ENCODE results near the gene OLFM4.

The OLFM4 gene

DNA sequence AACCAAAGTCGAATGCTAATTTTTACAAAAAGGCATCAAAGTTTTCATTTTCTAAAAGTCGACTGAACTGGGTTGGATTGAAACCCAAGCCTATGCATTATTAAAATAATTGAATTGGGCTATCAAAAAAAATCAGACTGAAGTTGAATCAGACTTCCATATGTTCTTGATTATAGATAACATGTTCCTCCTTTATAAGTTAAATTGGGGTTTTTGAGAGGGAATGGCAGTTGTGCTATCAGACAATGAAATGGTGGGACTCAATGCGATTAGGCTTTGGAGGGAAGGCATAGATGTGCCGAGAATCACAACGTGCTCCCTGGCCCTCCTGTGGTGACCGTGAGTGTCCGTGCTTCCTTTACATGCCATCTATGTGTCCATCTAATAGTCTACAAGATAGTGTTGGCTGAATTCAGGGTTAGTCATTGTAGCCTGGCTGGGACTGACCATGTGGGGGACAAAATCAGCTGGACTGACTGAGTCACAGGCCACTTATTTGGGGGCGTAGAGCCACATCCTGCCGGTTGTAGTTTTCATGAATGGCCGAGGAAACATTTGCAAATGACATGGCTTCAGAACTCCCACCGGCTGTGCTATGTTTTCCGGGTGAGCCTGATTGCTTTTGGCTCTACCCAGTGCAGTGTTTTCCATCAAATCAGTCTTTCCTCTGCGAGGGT is 37.1 kb upstream of the OLFM4 start:
- DNase-seq (ENCODE audit: extremely low read depth, insufficient read length), result no peak
- no peak for TF ChIP-seq CTCF (IDR thresholded peaks at IDR 0.05; ENCODE audit: insufficient read depth, low read length, poor library complexity, severe bottlenecking)
- no peak overlapping the region for H3K4me3 ChIP-seq (replicated peaks; ENCODE audit: low read depth, low read length)
- no peaks in the 10 kb centered on the region for H3K36me3 ChIP-seq (ENCODE audit: control insufficient read depth, insufficient read depth, low read length)
- peaks cover 1% of the 10 kb centered on the region; the same call in 1 of the 2 replicates for H3K27me3 ChIP-seq (replicated peaks; ENCODE audit: control insufficient read depth, insufficient read depth, low read length)

GRCh38 chr13:52992110-52992509 is 36.5 kb upstream of the OLFM4 start:
- no peak for TF ChIP-seq CTCF (IDR thresholded peaks at IDR 0.05; ENCODE audit: insufficient read depth, low read length, poor library complexity, severe bottlenecking)
- Histone ChIP-seq H3K36me3 (ENCODE audit: control insufficient read depth, insufficient read depth, low read length) (no peaks in the 10 kb centered on the region), H3K27me3 (replicated peaks; ENCODE audit: control insufficient read depth, insufficient read depth, low read length) (peaks cover 1% of the 10 kb centered on the region; the same call in 1 of the 2 replicates), H3K4me3 (replicated peaks; ENCODE audit: low read depth, low read length) (no peak overlapping the region)
- no peak for DNase-seq (ENCODE audit: extremely low read depth, insufficient read length)

GRCh38 chr13:52994051-52994450 is 34.6 kb upstream of the OLFM4 start:
- TF ChIP-seq CTCF (IDR thresholded peaks at IDR 0.05; ENCODE audit: insufficient read depth, low read length, poor library complexity, severe bottlenecking), result no peak
- DNase-seq (ENCODE audit: extremely low read depth, insufficient read length), result no peak
- no peaks in the 10 kb centered on the region for H3K36me3 ChIP-seq (ENCODE audit: control insufficient read depth, insufficient read depth, low read length)
- H3K27me3 ChIP-seq (replicated peaks; ENCODE audit: control insufficient read depth, insufficient read depth, low read length), result peaks cover 1% of the 10 kb centered on the region; the same call in 1 of the 2 replicates
- no peak overlapping the region for H3K4me3 ChIP-seq (replicated peaks; ENCODE audit: low read depth, low read length)

DNA sequence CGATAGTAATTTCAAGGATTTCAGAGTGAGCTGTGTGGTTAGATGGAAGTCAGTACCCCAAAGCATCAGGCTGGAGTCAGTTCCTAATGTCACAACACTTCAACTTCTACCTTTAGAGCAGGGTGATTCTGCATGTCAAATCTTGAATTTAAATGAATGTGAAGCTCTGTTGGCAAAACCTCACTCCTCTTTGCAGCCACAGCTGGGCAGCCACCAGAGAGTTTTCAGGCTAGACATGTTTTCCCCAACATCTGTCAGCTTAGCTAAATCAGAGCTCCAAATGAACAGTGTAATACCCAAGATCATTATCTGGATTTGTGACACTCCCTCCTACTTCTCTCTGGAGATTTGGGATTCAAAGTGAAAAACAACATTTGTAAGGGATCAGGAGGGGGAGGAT is 33.7 kb upstream of the OLFM4 start:
- TF ChIP-seq CTCF (IDR thresholded peaks at IDR 0.05; ENCODE audit: insufficient read depth, low read length, poor library complexity, severe bottlenecking), result no peak
- peaks cover 1% of the 10 kb centered on the region; the same call in 1 of the 2 replicates for H3K27me3 ChIP-seq (replicated peaks; ENCODE audit: control insufficient read depth, insufficient read depth, low read length)
- no peaks in the 10 kb centered on the region for H3K36me3 ChIP-seq (ENCODE audit: control insufficient read depth, insufficient read depth, low read length)
- no peak for DNase-seq (ENCODE audit: extremely low read depth, insufficient read length)
- H3K4me3 ChIP-seq (replicated peaks; ENCODE audit: low read depth, low read length), result no peak overlapping the region

GRCh38 chr13:52995946-52996345 is 32.7 kb upstream of the OLFM4 start:
- no peak overlapping the region for H3K4me3 ChIP-seq (replicated peaks; ENCODE audit: low read depth, low read length)
- DNase-seq (ENCODE audit: extremely low read depth, insufficient read length), result no peak
- H3K27me3 ChIP-seq (replicated peaks; ENCODE audit: control insufficient read depth, insufficient read depth, low read length), result peaks cover 1% of the 10 kb centered on the region; the same call in 1 of the 2 replicates
- H3K36me3 ChIP-seq (ENCODE audit: control insufficient read depth, insufficient read depth, low read length), result no peaks in the 10 kb centered on the region
- no peak for TF ChIP-seq CTCF (IDR thresholded peaks at IDR 0.05; ENCODE audit: insufficient read depth, low read length, poor library complexity, severe bottlenecking)

All from GM06990 (cell line).